Measurements from ENCODE around the gene UGP2.

DNA sequence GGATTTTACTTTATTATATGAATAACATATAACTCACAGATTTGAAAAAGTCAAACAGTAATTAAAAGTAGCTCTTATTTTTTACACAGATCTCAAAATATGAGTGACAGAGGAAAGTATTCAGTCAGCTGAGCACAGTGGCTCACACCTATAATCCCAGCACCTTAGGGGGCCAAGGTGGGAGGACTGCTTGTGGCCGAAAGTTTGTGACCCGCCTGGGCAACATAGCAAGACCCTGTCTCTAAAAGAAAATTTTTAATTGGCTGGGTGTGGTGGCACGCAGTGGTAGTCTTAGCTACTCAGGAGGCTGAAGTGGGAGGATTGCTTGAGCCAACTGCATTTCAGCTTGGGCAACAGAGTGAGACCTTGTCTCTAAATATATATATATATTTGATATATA lies 19.2 kb upstream of the UGP2 start:
- TF ChIP-seq FOXM1 (IDR thresholded peaks at IDR 0.05; ENCODE audit: borderline replicate concordance) (no peak), NFRKB (IDR thresholded peaks at IDR 0.05) (no peak), HDGF (IDR thresholded peaks at IDR 0.05; ENCODE audit: borderline replicate concordance) (no peak), SP1 (IDR thresholded peaks at IDR 0.05) (no peak), L3MBTL2 (conservative IDR thresholded peaks at IDR 0.05) (no peak), ZNF384 (IDR thresholded peaks at IDR 0.05) (no peak), FOXK2 (IDR thresholded peaks at IDR 0.05) (no peak), TARDBP (IDR thresholded peaks at IDR 0.05) (no peak), CTBP1 (IDR thresholded peaks at IDR 0.05; ENCODE audit: borderline replicate concordance) (no peak), ARNT (IDR thresholded peaks at IDR 0.05) (no peak), LEF1 (IDR thresholded peaks at IDR 0.05; ENCODE audit: borderline replicate concordance) (no peak)
